WTC11 (cell line): ENCODE results near the gene PTPN1. TPM values are rescaled to one million over a fixed set of nuclear protein-coding genes. Genes with fewer than 3 reads are reported as not detected.

Source experiments
- ATAC-seq: fragments of 200-7000 bp; cut with Tn5 transposase; 2 replicates; pipeline ENCODE4 v1.10.0; 2021; ENCODE audit warnings: mild to moderate bottlenecking, moderate library complexity
- CTCF ChIA-PET: fragments of 300-600 bp; sonication (Branson Sonifier 250); formaldehyde crosslinking; loops from one replicate; lab custom pipeline; 2021; ENCODE audit warnings: antibody characterized with exemption; lab: Charles Lee
- POLR2A ChIA-PET: fragments of 350-600 bp; sonication (Branson Sonifier 250); formaldehyde crosslinking; loops from one replicate; lab custom pipeline; 2021; ENCODE audit warnings: antibody characterized with exemption; lab: Charles Lee
- DNase-seq: peaks from one replicate; pipeline ENCODE4 v3.0.0; 2021; ENCODE audit warnings: low spot score
- H3K27ac Mint-ChIP-seq: 2 replicates; pipeline ENCODE4 v1.8.0; 2021; ENCODE audit warnings: mixed read lengths
- H3K27me3 Mint-ChIP-seq: 2 replicates; pipeline ENCODE4 v1.8.0; 2021; ENCODE audit warnings: low read depth, mild to moderate bottlenecking, moderate library complexity, mixed read lengths
- H3K36me3 Mint-ChIP-seq: 2 replicates; pipeline ENCODE4 v1.8.0; 2021; ENCODE audit warnings: mixed read lengths
- H3K4me1 Mint-ChIP-seq: 2 replicates; pipeline ENCODE4 v1.8.0; 2022; ENCODE audit warnings: mixed read lengths
- H3K4me3 Mint-ChIP-seq: 2 replicates; pipeline ENCODE4 v1.8.0; 2021; ENCODE audit warnings: mild to moderate bottlenecking, moderate library complexity, mixed read lengths
- H3K9me3 Mint-ChIP-seq: 2 replicates; pipeline ENCODE4 v1.8.0; 2021; ENCODE audit warnings: mixed read lengths
- AFF4 ChIP-seq: sonication (generic); formaldehyde crosslinking; IDR thresholded peaks from 2 replicates; pipeline ENCODE4 v1.8.1; 2023; ENCODE audit warnings: mild to moderate bottlenecking, missing genetic modification reagents, borderline replicate concordance
- ARID4B ChIP-seq: sonication (generic); formaldehyde crosslinking; IDR thresholded peaks from 2 replicates; pipeline ENCODE4 v1.8.0; 2023; ENCODE audit warnings: missing genetic modification reagents, mild to moderate bottlenecking, borderline replicate concordance
- E2F4 ChIP-seq: sonication (generic); formaldehyde crosslinking; IDR thresholded peaks from 2 replicates; pipeline ENCODE4 v1.8.1; 2022; ENCODE audit warnings: low read depth, mild to moderate bottlenecking, moderate library complexity, missing genetic modification reagents, borderline replicate concordance
- E2F5 ChIP-seq: sonication (generic); formaldehyde crosslinking; IDR thresholded peaks from 2 replicates; pipeline ENCODE4 v1.8.1; 2022; ENCODE audit warnings: mild to moderate bottlenecking, moderate library complexity, missing genetic modification reagents
- EMX1 ChIP-seq: fragments of 250-450 bp; sonication (Bioruptor Pico); IDR thresholded peaks from 2 replicates; pipeline ENCODE4 v1.8.0; 2021; ENCODE audit warnings: mild to moderate bottlenecking
- FOXK1 ChIP-seq: sonication (generic); formaldehyde crosslinking; IDR thresholded peaks from 2 replicates; pipeline ENCODE4 v1.8.0; 2022; ENCODE audit warnings: mild to moderate bottlenecking, moderate library complexity, missing genetic modification reagents
- GABPB1 ChIP-seq: sonication (generic); formaldehyde crosslinking; IDR thresholded peaks from 2 replicates; pipeline ENCODE4 v1.8.1; 2023; ENCODE audit warnings: mild to moderate bottlenecking, missing genetic modification reagents
- GTF2I ChIP-seq: fragments of 250-450 bp; sonication (Bioruptor Pico); conservative IDR thresholded peaks from 2 replicates; pipeline ENCODE4 v1.4.0; 2021; ENCODE audit warnings: mild to moderate bottlenecking
- HMGXB4 ChIP-seq: sonication (generic); formaldehyde crosslinking; IDR thresholded peaks from 2 replicates; pipeline ENCODE4 v1.8.1; 2023; ENCODE audit warnings: mild to moderate bottlenecking, moderate library complexity, missing genetic modification reagents
- NR2C2 ChIP-seq: sonication (generic); formaldehyde crosslinking; IDR thresholded peaks from 2 replicates; pipeline ENCODE4 v1.8.0; 2022; ENCODE audit warnings: mild to moderate bottlenecking, missing genetic modification reagents
- NR3C1 ChIP-seq: sonication (generic); formaldehyde crosslinking; conservative IDR thresholded peaks from 2 replicates; pipeline ENCODE4 v1.8.1; 2023; ENCODE audit warnings: low read depth, mild to moderate bottlenecking, missing genetic modification reagents
- TEAD1 ChIP-seq: sonication (generic); formaldehyde crosslinking; IDR thresholded peaks from 2 replicates; pipeline ENCODE4 v1.8.0; 2022; ENCODE audit warnings: mild to moderate bottlenecking, missing genetic modification reagents
- TEAD4 ChIP-seq: sonication (generic); formaldehyde crosslinking; IDR thresholded peaks from 2 replicates; pipeline ENCODE4 v1.8.0; 2022; ENCODE audit warnings: mild to moderate bottlenecking, missing genetic modification reagents
- ZNF232 ChIP-seq: sonication (generic); formaldehyde crosslinking; IDR thresholded peaks from 2 replicates; pipeline ENCODE4 v1.8.0; 2022; ENCODE audit warnings: mild to moderate bottlenecking, missing genetic modification reagents
- ZNF263 ChIP-seq: sonication (generic); formaldehyde crosslinking; IDR thresholded peaks from 2 replicates; pipeline ENCODE4 v1.8.1; 2022; ENCODE audit warnings: low read depth, mild to moderate bottlenecking, moderate library complexity, missing genetic modification reagents
- ZNF317 ChIP-seq: sonication (generic); formaldehyde crosslinking; IDR thresholded peaks from 2 replicates; pipeline ENCODE4 v1.8.1; 2023; ENCODE audit warnings: low read depth, mild to moderate bottlenecking, moderate library complexity, missing genetic modification reagents, borderline replicate concordance
- ZNF396 ChIP-seq: fragments of 250-450 bp; sonication (Bioruptor Pico); IDR thresholded peaks from 2 replicates; pipeline ENCODE4 v1.8.0; 2021; ENCODE audit warnings: mild to moderate bottlenecking, moderate library complexity, borderline replicate concordance
- ZNF423 ChIP-seq: fragments of 250-450 bp; sonication (Bioruptor Pico); IDR thresholded peaks from 2 replicates; pipeline ENCODE4 v2.1.2; 2022; ENCODE audit warnings: mild to moderate bottlenecking, moderate library complexity
- ZNF532 ChIP-seq: fragments of 250-450 bp; sonication (Bioruptor Pico); IDR thresholded peaks from 2 replicates; pipeline ENCODE4 v1.9.0; 2021; ENCODE audit warnings: mild to moderate bottlenecking, borderline replicate concordance
- total RNA-seq: library from RNA; stranded (reverse); gene quantifications from 3 replicates; pipeline ENCODE4 v1.2.3, GENCODE V29; 2021

The PTPN1 gene
- total RNA-seq, 1 experiment from 2014 or later, result 29.4 TPM

GRCh38 chr20:50611128-50611810 is 101.1 kb downstream of the PTPN1 start:
- CTCF ChIA-PET, result interaction anchor here (0.7 to 2.2 kb wide), 6 partner anchors 8 to 102 kb away, joined by 3 to 13 read pairs (median 5); no protein-coding TSS in a partner anchor
- H3K4me3 Mint-ChIP-seq, result no peak overlapping the region
- POLR2A ChIA-PET, result interaction anchor here (0.8 kb wide), 1 partner anchor 468 kb away, joined by 5 read pairs; no protein-coding TSS in a partner anchor
- H3K36me3 Mint-ChIP-seq, result no peaks in the 10 kb centered on the region
- ATAC-seq (peak; percentile 64), DNase-seq (no peak)
- TF ChIP-seq NR2C2 (CRISPR knock-in tag) (no peak), FOXK1 (CRISPR knock-in tag) (no peak), E2F4 (CRISPR knock-in tag) (no peak), ZNF232 (no peak), E2F5 (CRISPR knock-in tag) (no peak), ZNF423 (CRISPR knock-in tag) (no peak), EMX1 (CRISPR knock-in tag) (no peak), GTF2I (CRISPR knock-in tag) (no peak), NR3C1 (CRISPR knock-in tag) (no peak), TEAD1 (CRISPR knock-in tag) (no peak), TEAD4 (CRISPR knock-in tag) (no peak), ZNF317 (no peak), ZNF263 (CRISPR knock-in tag) (no peak), ZNF396 (CRISPR knock-in tag) (no peak), GABPB1 (CRISPR knock-in tag) (no peak), HMGXB4 (no peak), ZNF532 (CRISPR knock-in tag) (no peak), ARID4B (CRISPR knock-in tag) (no peak), AFF4 (no peak)
- H3K27me3 Mint-ChIP-seq, result no peaks in the 10 kb centered on the region
- no peaks in the 10 kb centered on the region for H3K9me3 Mint-ChIP-seq
- H3K4me1 Mint-ChIP-seq, result peaks cover 7% of the 10 kb centered on the region
- no peak overlapping the region for H3K27ac Mint-ChIP-seq
